Measurements from ENCODE around the gene MYLK2. TPM values are rescaled to one million over a fixed set of nuclear protein-coding genes. Genes with fewer than 3 reads are reported as not detected.
A peak's percentile ranks its signal among the peaks of the same experiment; 100 is the strongest.

MYLK2 gene
- total and polyA plus RNA-seq, 3 donors from 2014 or later = 1.2 to 1.6 (median 1.3) TPM

- 52 to 64% methylated on average over 14 to 15 of the region's 15 CpGs for WGBS, 2 donors
- H3K27me3 ChIP-seq = no peaks in the 10 kb centered on the region
- H3K4me1 ChIP-seq = peaks cover 43% of the 10 kb centered on the region
- TF ChIP-seq POLR2A (IDR thresholded peaks at IDR 0.05) (no peak), CTCF (IDR thresholded peaks at IDR 0.05) (no peak)
- H3K27ac ChIP-seq = peak overlapping the region in 1 of 2 donors; percentile 66
- no peaks in the 10 kb centered on the region for H3K9me3 ChIP-seq
- intact Hi-C loops (cut with DNase I; ENCODE audit: low total_unique reads) = no loop called here
- no peak overlapping the region for H3K4me3 ChIP-seq
- no peaks in the 10 kb centered on the region for H3K36me3 ChIP-seq (ENCODE audit: low read depth, missing control alignments)
- no peak for DNase-seq
These were observed 22.0 kb downstream of the MYLK2 start for GRCh38 chr20:31840906-31841816.

GRCh38 chr20:31841928-31842327, 22.8 kb downstream of the MYLK2 start:
- Histone ChIP-seq H3K36me3 (ENCODE audit: low read depth, missing control alignments) (no peaks in the 10 kb centered on the region), H3K4me1 (peaks cover 37% of the 10 kb centered on the region), H3K27me3 (no peaks in the 10 kb centered on the region), H3K27ac (peak overlapping the region; percentile 60 to 66), H3K4me3 (no peak overlapping the region), H3K9me3 (no peaks in the 10 kb centered on the region)
- DNase-seq = no peak
- intact Hi-C loops (cut with DNase I; ENCODE audit: low total_unique reads) = no loop called here
- WGBS, 2 donors = 35 to 57% methylated on average over 7 to 8 of the region's 8 CpGs
- TF ChIP-seq POLR2A (IDR thresholded peaks at IDR 0.05) = no peak
- no peak for TF ChIP-seq CTCF (IDR thresholded peaks at IDR 0.05)

- peak; percentile 67 for DNase-seq
- Histone ChIP-seq H3K27ac (peak overlapping the region; percentile 53 to 60), H3K36me3 (ENCODE audit: low read depth, missing control alignments) (no peaks in the 10 kb centered on the region), H3K9me3 (no peaks in the 10 kb centered on the region), H3K4me1 (peaks cover 30% of the 10 kb centered on the region), H3K4me3 (peak overlapping the region in 1 of 2 donors; percentile 55), H3K27me3 (no peaks in the 10 kb centered on the region)
- WGBS, 2 donors = 55 to 60% methylated on average over 6 to 12 of the region's 12 CpGs
- intact Hi-C loops (cut with DNase I; ENCODE audit: low total_unique reads) = no loop called here
- TF ChIP-seq CTCF (IDR thresholded peaks at IDR 0.05) = no peak
- TF ChIP-seq POLR2A (IDR thresholded peaks at IDR 0.05) = no peak
These were observed 23.5 kb downstream of the MYLK2 start for GRCh38 chr20:31842471-31843157.

- H3K4me3 ChIP-seq = peak overlapping the region in 1 of 2 donors; percentile 55
- H3K27ac ChIP-seq = peak overlapping the region; percentile 53 to 60
- intact Hi-C loops (cut with DNase I; ENCODE audit: low total_unique reads) = no loop called here
- no peaks in the 10 kb centered on the region for H3K9me3 ChIP-seq
- H3K4me1 ChIP-seq = peaks cover 24% of the 10 kb centered on the region
- no peaks in the 10 kb centered on the region for H3K36me3 ChIP-seq (ENCODE audit: low read depth, missing control alignments)
- TF ChIP-seq CTCF (IDR thresholded peaks at IDR 0.05) = no peak
- no peak for TF ChIP-seq POLR2A (IDR thresholded peaks at IDR 0.05)
- H3K27me3 ChIP-seq = no peaks in the 10 kb centered on the region
- no peak for DNase-seq
- 59 to 69% methylated on average over 6 of the region's 6 CpGs for WGBS, 2 donors
These were observed 24.1 kb downstream of the MYLK2 start for GRCh38 chr20:31843288-31843687.
